HG02884 (cell line): ENCODE measurements around the gene EMCN.
"Not testable (repeated sequence)": the region's sequence is repeated elsewhere in the genome, so short reads cannot be mapped to it uniquely, and the experiment has no call there.

ENCODE experiments used
- ATAC-seq: cut with Tn5 transposase; IDR thresholded peaks from one replicate; pipeline ENCODE4 v1.9.1; 2021; ENCODE audit warnings: mild to moderate bottlenecking, moderate library complexity; ENCODE audit not compliant: unreplicated experiment

EMCN gene

DNA sequence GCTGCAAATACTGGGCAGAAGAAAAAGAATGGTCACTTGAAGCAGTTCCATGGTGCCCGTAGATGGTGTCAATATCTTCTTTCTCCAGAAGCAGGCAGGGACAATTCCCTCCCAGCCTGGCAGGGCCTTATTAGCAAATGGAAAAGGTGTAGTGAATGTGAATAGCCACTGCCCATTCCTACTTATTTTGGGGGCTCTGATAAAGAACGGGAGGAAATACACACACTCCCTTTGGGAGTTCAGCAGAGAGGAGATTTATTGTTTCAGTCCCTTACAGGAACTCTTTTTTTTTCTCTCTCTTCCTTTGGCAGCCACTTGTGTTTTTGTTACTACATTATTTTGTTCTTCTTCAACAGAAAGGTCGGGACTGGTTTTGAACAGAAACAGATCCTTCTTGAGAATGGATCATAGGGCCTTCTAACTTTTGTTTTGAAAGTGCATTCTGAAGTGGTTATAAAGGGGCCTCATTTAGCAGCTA, at the start of gene EMCN:
Gene EMCN, minus strand, starts transcription at position 159 of the 478 bp plus-strand sequence. Its CDS starts 108 bp downstream, at position 51.
- ATAC-seq: no peak

- no peak for ATAC-seq
Measured at GRCh38 chr4:100566396-100566795, 48.6 kb upstream of the EMCN start.

DNA sequence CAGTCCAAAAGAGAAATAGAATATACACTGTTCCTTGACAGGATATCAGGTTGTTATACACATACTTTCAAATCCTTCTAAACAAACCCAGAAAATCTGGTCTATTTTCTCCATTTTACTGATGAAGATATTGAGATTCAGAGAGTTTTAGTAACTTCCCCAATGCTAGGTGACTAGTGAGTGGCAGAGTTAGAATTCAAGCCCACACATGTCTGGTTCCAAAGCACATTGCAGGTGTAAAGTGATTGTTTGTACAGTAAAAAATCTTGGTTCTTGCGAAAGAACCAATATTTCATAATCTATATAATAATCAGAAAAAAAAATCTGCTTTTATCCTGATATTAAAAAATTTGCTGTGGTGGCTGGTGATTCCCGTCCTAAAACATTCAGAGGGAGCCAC, 39.5 kb upstream of the EMCN start:
- no peak for ATAC-seq

- no peak for ATAC-seq
Measured at GRCh38 chr4:100555611-100556337, 38.0 kb upstream of the EMCN start.

- no peak for ATAC-seq
Measured at GRCh38 chr4:100548200-100548560, 30.4 kb upstream of the EMCN start.

- no peak for ATAC-seq
Measured at GRCh38 chr4:100547541-100548199, 29.8 kb upstream of the EMCN start.

GRCh38 chr4:100545427-100545826, 27.6 kb upstream of the EMCN start:
- ATAC-seq: no peak

GRCh38 chr4:100540131-100540530, 22.3 kb upstream of the EMCN start:
- ATAC-seq: no peak

GRCh38 chr4:100539706-100540105, 21.9 kb upstream of the EMCN start:
- ATAC-seq: no peak

DNA sequence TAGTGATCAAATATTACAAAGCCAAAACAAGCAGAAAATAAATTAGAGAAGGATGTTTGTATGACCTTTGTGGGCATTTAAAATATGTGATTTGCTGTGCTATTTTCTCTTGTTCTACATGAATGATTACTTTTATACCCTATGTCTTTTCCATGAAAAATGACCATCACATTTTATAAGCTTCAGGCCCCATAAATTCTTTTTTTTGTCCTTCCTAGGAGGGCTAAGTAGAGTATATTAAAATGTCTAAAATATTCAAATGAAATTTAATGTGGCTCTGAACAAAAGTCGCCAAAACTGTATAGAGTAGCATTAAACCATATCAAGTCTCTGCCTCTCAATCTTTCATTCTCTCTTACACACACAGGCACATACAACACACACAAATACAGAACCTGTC, 15.9 kb upstream of the EMCN start:
- ATAC-seq: no peak

DNA sequence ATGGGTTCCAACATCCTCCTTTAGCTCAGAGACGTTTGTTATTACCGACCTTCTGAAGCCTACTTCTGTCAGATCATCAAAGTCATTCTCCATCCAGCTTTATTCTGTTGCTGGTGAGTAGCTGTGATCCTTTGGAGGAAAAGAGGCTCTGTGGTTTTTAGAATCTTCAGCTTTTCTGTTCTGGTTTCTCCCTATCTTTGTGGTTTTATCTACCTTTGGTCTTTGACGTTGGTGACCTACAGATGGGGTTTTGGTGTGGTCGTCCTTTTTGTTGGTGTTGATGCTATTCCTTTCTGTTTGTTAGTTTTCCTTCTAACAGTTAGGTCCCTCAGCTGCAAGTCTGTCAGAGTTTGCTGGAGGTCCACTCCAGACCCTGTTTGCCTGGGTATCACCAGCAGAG, 12.3 kb upstream of the EMCN start:
- ATAC-seq: not testable (repeated sequence)

GRCh38 chr4:100525686-100526085, 7.9 kb upstream of the EMCN start:
- ATAC-seq: no peak

- no peak for ATAC-seq
Measured at GRCh38 chr4:100519205-100519604, 1.4 kb upstream of the EMCN start.

DNA sequence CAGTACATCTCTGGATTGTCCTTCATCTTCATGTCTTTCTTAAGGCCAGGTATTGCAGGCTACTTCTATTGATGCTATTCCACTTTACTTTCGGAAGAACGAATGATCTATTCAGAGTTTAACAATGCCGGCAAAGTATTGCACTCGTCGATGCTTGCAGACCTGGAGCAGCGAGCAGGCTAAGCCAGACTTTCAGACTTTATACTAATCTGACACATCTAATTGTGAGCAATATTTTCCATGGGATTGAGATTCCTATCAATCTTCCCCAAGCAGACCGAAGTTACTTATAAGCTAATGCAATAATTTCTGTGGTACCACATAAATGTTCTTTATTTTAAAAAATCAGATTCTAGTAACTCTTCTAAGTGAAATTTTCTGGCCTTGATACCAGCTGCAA, 1.6 kb downstream of the EMCN start:
- ATAC-seq: no peak

DNA sequence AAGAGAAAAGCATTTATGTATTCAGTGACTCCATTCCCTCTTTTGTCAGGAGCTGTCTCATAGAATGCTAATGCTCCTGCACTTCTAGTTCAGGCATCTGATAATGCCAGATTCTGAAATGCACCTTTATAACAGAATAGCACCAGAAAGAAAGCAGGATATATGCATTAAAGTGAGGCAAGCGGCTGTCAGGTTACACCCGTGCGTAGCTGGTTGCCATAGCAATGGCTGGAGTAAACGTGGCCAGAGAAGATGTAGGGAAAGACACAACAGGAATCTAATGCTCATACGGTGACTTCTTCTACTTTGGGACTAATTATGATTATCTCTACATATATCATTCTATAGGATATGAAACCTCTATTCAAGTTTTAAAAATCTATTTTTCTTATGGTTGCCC, 5.9 kb downstream of the EMCN start:
- ATAC-seq: no peak

DNA sequence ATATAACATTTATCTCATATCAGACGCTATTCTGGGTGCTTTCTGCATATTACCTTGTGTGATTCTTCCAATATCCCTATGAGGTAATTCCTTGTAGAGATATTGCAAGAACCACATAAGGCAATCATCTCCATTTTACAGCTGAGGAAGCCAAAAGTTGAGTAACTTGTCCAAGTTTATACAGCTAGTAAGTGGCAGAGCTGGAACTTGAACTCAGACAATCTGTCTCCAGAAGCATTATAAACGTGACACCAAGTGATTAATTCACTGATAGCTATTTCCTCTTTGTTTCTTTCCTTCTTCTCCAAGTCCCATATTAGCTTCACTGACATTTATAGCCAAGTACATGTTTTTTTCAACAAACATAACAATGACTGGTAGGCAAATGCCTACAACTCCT, 7.3 kb downstream of the EMCN start:
- no peak for ATAC-seq

- no peak for ATAC-seq
Measured at GRCh38 chr4:100509386-100509785, 8.4 kb downstream of the EMCN start.

DNA sequence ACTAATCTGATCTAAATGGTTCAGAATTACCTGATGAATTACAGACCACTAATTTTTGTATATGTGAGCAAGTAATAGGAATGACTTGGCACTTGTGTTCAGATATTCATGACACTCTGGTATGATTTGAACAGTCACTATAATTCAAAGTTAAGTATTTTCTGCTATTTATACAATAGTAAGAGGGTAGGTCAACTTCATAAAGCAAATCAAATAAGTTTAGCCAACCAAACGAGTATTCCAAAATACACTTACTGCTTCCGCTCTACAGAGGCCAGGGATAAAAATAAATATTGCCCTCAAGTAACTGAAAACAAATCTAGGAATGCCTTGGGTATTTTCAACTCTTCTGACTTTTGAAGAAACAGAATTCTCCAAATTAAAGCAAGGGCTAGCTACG, 9.1 kb downstream of the EMCN start:
- ATAC-seq: no peak

GRCh38 chr4:100504086-100504874, 13.5 kb downstream of the EMCN start:
- no peak for ATAC-seq

- ATAC-seq: no peak
Measured at GRCh38 chr4:100497791-100498190, 20.0 kb downstream of the EMCN start.

DNA sequence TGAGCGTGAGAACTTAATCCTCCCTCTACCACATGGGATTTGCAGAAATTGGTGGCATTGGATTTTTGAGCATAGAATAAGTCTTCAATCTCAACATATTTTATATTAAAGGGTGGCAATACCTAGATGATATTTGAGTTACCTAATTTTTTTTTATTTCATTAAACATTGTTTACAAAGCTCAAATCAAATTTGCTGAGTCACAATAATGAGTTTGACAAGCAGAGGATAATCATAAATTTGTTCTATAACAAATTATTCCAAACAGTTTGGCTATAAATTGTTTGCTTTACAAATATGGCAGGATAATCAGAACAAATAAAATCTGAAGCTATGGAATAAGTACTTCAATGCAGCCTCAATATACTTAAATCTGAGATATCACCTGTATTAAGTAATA, 22.7 kb downstream of the EMCN start:
- no peak for ATAC-seq

- no peak for ATAC-seq
Measured at GRCh38 chr4:100494166-100494565, 23.7 kb downstream of the EMCN start.
